Measurements from ENCODE around the gene KCP.

Gene KCP

GRCh38 chr7:128903621-128904361, 6.7 kb downstream of the KCP start:
- TF ChIP-seq, protein P1, sequence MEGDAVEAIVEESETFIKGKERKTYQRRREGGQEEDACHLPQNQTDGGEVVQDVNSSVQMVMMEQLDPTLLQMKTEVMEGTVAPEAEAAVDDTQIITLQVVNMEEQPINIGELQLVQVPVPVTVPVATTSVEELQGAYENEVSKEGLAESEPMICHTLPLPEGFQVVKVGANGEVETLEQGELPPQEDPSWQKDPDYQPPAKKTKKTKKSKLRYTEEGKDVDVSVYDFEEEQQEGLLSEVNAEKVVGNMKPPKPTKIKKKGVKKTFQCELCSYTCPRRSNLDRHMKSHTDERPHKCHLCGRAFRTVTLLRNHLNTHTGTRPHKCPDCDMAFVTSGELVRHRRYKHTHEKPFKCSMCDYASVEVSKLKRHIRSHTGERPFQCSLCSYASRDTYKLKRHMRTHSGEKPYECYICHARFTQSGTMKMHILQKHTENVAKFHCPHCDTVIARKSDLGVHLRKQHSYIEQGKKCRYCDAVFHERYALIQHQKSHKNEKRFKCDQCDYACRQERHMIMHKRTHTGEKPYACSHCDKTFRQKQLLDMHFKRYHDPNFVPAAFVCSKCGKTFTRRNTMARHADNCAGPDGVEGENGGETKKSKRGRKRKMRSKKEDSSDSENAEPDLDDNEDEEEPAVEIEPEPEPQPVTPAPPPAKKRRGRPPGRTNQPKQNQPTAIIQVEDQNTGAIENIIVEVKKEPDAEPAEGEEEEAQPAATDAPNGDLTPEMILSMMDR (conservative IDR thresholded peaks at IDR 0.05; ENCODE audit: low read depth, low read length): no peak
- no peak overlapping the region for H3K4me3 ChIP-seq (ENCODE audit: low read depth, low read length)
- DNase-seq (ENCODE audit: low read depth): no peak

DNA sequence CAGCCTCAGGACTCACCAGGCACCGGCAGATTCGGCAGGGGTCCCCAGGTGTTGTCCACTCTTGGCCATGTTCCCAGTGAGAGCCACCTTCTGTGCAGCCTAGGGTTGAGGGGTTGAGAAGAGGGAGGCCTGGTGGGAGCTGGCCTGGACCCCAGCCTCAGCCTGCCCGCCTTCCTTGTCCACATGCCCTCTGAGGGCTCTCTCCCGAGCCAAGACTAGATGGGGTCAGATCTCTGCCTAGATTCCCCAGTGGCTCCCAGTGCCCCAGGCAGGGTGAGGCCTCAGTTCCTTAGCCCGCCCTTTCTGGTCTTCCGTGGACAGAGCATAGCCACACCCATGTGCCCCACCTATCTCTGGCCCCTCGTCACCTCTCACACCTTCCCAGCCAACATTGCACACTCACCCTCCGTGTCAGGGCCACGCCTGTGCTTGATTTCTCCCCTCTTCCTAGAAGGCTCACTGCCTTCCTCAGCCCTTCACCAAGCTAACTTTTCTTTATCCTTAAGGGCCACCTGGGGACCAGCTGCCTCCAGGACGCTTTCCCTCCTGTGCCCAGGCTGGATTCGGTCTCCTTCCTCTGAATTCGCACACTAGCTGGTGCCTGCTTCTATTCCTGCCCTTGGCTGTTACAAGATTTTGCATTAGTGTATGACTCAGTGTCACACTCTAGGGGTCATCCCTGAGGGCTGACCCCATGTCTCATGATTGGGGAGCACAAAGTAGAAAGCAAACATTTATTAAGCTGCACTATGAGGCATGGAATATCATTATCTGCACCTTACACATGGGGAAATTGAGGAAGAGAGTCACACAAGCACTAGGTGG, 7.5 kb downstream of the KCP start:
- H3K4me3 ChIP-seq (ENCODE audit: low read depth, low read length): no peak overlapping the region
- TF ChIP-seq, protein P1 (conservative IDR thresholded peaks at IDR 0.05; ENCODE audit: low read depth, low read length): no peak
- peak; percentile 68 for DNase-seq (ENCODE audit: low read depth)

DNA sequence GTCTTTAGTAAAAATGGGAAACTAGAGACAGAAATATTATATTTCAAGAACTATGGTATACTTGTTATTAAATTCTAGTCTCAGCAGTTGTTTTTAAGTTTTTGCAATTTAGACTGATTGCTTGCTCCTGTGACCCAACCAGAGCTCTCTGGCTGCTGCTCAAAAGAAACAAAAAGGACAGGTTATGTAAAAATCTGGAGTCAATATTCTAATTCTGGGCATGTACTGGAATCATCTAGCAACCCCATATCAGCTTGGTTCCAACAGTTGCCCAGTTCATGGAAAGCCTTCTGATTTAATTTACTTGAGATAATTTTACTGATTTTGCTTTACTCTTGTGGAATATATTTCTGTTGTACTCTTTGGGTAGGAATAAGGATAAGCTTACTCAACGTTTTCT, 10.3 kb downstream of the KCP start:
- H3K4me3 ChIP-seq (ENCODE audit: low read depth, low read length): no peak overlapping the region
- DNase-seq (ENCODE audit: low read depth): no peak
- TF ChIP-seq, protein P1 (conservative IDR thresholded peaks at IDR 0.05; ENCODE audit: low read depth, low read length): no peak

DNA sequence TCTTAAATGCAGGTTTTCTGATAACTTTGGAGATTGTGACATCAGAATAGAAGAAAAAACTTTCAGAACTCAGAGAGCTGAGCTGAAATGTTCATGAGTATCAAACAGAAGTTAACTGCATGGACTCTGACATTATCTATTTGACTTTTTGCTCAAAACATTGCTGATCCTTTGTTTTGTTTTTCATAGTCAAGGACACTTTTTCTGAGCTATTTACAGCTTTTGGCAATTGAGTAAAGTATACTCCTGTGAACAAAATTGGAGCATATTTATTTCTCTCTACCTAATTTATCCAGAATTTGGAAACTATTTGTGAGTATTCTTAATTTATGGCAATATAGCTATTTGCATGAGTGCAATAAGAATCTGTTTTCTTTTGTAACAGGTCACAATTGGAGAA, 11.1 kb downstream of the KCP start:
- DNase-seq (ENCODE audit: low read depth): no peak
- no peak overlapping the region for H3K4me3 ChIP-seq (ENCODE audit: low read depth, low read length)
- TF ChIP-seq, protein P1 (conservative IDR thresholded peaks at IDR 0.05; ENCODE audit: low read depth, low read length): no peak

GRCh38 chr7:128895320-128895719, 15.2 kb downstream of the KCP start:
- TF ChIP-seq, protein P1 (conservative IDR thresholded peaks at IDR 0.05; ENCODE audit: low read depth, low read length): no peak
- no peak overlapping the region for H3K4me3 ChIP-seq (ENCODE audit: low read depth, low read length)
- DNase-seq (ENCODE audit: low read depth): no peak

GRCh38 chr7:128894101-128894440, 16.4 kb downstream of the KCP start:
- TF ChIP-seq, protein P1 (conservative IDR thresholded peaks at IDR 0.05; ENCODE audit: low read depth, low read length): no peak
- H3K4me3 ChIP-seq (ENCODE audit: low read depth, low read length): no peak overlapping the region
- DNase-seq (ENCODE audit: low read depth): no peak

Measured in choroid plexus epithelial cell (primary cell).